GM12892 (cell line): ENCODE data around the gene OR4F15.

Experiments used
- DNase-seq: peaks from one replicate; pipeline ENCODE4 v3.0.0; 2011; ENCODE audit not compliant: insufficient read length
- FAIRE-seq: peaks from 2 replicates; lab custom pipeline; 2011; peaks lifted over from hg19 to GRCh38; lab: Jason Lieb, UNC
- POLR2A ChIP-seq: IDR thresholded peaks from 2 replicates; pipeline ENCODE4 v1.6.1; 2011; ENCODE audit warnings: low read depth, low read length, control low read depth
- POLR2AphosphoS5 ChIP-seq: IDR thresholded peaks from 2 replicates; pipeline ENCODE4 v1.6.1; 2011; ENCODE audit warnings: low read depth, low read length, control low read depth
- TAF1 ChIP-seq: IDR thresholded peaks from 2 replicates; pipeline ENCODE4 v1.6.1; 2011; ENCODE audit warnings: low read depth, mild to moderate bottlenecking, control low read depth, low read length, borderline replicate concordance

The OR4F15 gene

GRCh38 chr15:101795455-101795854, 16.5 kb upstream of the OR4F15 start:
- TF ChIP-seq TAF1 (no peak), POLR2A (no peak), POLR2AphosphoS5 (no peak)
- DNase-seq (no peak), FAIRE-seq (no peak)

DNA sequence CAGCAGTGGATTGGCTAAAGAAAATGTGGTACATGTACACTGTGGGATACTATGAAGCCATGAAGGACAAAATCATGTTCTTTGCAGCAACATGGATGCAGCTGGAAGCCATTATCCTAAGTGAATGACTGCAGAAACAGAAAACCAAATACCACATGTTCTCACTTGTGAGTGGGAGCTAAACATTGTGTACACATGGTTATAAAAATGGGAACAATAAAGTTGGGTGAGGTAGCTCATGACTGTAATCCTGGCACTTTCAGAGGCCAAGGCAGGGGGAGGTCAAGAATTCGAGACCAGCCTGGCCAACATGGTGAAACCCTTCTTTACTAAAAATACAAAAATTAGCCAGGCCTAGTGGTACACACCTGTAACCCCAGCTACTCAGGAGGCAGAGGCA, 12.3 kb upstream of the OR4F15 start:
- FAIRE-seq (no peak), DNase-seq (no peak)
- TF ChIP-seq POLR2AphosphoS5: no peak
- TF ChIP-seq TAF1: no peak
- no peak for TF ChIP-seq POLR2A

- no peak for TF ChIP-seq POLR2AphosphoS5
- no peak for TF ChIP-seq POLR2A
- TF ChIP-seq TAF1: no peak
- DNase-seq (no peak), FAIRE-seq (no peak)
Observed at GRCh38 chr15:101801048-101801447, 11.0 kb upstream of the OR4F15 start.

GRCh38 chr15:101803209-101803608, 8.8 kb upstream of the OR4F15 start, which contains the start of gene OR4F6:
Gene OR4F6 (plus strand): TSS chr15:101803509. CDS start chr15:101805720, 2,211 bp downstream.
- TF ChIP-seq POLR2AphosphoS5 (no peak), TAF1 (no peak), POLR2A (no peak)
- DNase-seq: no peak
- no peak for FAIRE-seq

DNA sequence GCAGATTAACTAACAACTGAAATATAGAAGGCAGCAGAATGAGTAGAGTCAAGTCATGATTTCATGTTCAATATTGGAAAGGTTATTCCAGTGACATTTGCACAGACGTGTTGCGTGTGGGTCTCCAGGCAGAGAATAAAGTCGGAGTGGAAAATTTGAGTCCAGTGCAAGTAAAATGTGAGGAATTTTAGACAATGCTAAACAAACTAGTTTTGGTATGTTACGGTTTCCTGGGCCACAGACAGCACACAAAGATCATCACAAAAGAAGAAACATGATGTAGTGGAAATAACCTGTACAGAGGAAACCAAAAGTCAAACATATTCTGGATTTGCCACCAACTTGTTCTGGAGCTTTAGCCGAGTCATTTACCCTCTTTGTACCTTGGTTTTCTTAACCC, 8.3 kb upstream of the OR4F15 start:
- DNase-seq: no peak
- FAIRE-seq: no peak
- no peak for TF ChIP-seq TAF1
- TF ChIP-seq POLR2AphosphoS5: no peak
- TF ChIP-seq POLR2A: no peak

DNA sequence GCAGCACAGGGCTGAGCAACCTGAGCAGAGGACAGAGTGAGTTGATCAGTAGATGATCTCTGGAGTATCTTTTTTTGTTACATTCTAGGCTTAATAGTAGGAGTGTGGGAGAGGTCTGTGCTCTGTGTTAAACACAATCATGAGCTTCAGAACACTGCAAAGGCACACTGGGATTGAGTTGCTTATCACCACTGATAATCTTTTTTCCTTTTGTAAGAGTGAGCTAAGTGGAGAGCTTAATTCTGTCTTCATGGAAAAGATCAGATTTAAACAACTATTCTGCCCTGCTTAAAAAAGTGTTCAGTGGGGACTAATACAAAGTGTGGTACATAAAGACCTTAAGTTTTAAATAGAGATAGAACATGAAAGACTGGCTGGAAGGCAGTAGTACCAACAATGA, 7.6 kb upstream of the OR4F15 start:
- no peak for FAIRE-seq
- TF ChIP-seq POLR2AphosphoS5: no peak
- no peak for TF ChIP-seq TAF1
- TF ChIP-seq POLR2A: no peak
- DNase-seq: no peak

DNA sequence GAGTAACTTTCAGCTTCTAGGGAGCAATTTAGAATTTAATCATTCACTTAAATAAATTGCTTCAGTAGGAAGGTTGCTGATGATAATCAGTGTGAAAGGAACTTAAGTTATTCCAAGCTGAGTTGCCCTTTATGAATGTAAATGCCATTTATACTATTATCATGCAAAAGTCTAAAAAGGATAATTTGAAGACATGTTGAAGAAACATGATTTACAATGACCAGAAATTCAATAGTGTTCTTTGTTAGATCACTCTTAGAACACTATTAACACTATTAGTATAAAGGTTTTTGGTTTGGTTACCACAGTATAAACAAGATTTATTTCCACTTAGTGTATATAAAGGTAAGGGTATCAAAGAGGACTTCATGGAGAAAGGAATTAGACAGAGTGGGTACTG, 7.1 kb upstream of the OR4F15 start:
- no peak for TF ChIP-seq POLR2AphosphoS5
- FAIRE-seq: no peak
- DNase-seq: no peak

DNA sequence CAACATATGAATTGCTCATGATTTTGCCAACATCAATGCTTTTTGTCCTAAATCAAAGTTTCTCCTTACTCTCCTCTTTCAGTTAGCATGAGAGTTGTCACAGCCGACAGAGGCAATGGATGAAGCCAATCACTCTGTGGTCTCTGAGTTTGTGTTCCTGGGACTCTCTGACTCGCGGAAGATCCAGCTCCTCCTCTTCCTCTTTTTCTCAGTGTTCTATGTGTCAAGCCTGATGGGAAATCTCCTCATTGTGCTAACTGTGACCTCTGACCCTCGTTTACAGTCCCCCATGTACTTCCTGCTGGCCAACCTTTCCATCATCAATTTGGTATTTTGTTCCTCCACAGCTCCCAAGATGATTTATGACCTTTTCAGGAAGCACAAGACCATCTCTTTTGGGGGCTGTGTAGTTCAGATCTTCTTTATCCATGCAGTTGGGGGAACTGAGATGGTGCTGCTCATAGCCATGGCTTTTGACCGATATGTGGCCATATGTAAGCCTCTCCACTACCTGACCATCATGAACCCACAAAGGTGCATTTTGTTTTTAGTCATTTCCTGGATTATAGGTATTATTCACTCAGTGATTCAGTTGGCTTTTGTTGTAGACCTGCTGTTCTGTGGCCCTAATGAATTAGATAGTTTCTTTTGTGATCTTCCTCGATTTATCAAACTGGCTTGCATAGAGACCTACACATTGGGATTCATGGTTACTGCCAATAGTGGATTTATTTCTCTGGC, 6.2 kb upstream of the OR4F15 start:
- FAIRE-seq (peak; percentile 27), DNase-seq (no peak)

GRCh38 chr15:101807345-101807945, 4.6 kb upstream of the OR4F15 start:
- TF ChIP-seq POLR2A (no peak), POLR2AphosphoS5 (no peak), TAF1 (no peak)
- DNase-seq: no peak
- no peak for FAIRE-seq

More for the DNA sequence above, 6.2 kb upstream of the OR4F15 start:
- no peak for TF ChIP-seq TAF1
- no peak for TF ChIP-seq POLR2AphosphoS5
- no peak for TF ChIP-seq POLR2A

DNA sequence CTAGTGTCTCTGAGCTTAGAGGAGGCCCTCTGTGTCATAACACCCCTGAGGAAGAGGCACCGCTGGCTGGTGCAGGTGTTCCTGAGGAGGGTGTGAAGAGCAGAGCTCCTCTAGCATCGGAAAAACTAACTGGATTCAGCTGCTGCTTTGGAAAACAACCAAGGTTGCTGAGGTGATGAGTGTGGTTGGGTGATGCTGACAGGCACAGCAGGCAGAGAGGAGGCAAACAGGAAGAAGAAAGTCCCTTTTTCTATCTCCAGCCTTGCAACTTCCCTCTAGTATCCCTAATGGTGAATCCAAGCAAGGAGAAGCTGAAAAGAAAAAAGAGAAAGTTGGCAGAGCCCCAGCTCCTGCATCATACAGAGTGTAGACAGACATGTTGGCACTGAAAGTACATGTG, 3.8 kb upstream of the OR4F15 start:
- DNase-seq: no peak

DNA sequence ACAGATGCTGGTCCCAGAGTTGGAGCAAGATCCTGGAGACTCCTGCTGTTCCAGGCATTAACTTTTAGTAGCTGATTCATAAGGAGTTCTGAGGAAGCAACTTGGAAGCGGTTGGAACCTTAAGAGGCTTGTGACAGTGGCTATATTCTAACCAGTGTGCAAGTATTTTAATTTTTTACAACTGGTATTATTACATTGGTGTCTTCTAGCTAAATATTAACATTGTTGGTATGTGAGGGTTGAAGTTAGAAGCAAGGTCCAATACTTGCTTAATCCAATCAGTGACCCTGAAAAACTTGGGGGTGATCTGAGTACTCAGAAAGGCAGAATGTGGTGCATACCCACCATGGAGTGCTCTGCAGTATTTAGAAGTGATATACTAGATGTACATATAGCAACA, 1.5 kb upstream of the OR4F15 start:
- DNase-seq (no peak), FAIRE-seq (no peak)
- TF ChIP-seq TAF1 (no peak), POLR2A (no peak), POLR2AphosphoS5 (no peak)

More for the DNA sequence above, 3.8 kb upstream of the OR4F15 start:
- no peak for TF ChIP-seq POLR2AphosphoS5
- no peak for TF ChIP-seq TAF1
- no peak for TF ChIP-seq POLR2A
- FAIRE-seq: no peak

GRCh38 chr15:101810876-101811275, 1.1 kb upstream of the OR4F15 start:
- FAIRE-seq (no peak), DNase-seq (no peak)
- TF ChIP-seq TAF1 (no peak), POLR2AphosphoS5 (no peak), POLR2A (no peak)
